Activated CD8-positive, alpha-beta memory T cell treated with anti-CD3 and anti-CD28 coated beads, Interleukin-2, amount 50 U/mL, for 4 hours (primary cell): Measurements from ENCODE around the gene PSEN1.
A peak's percentile ranks its signal among the peaks of the same experiment; 100 is the strongest.

Source experiments
- DNase-seq: peaks from one replicate; pipeline ENCODE4 v3.0.0-alpha.2; 2020

The PSEN1 gene

GRCh38 chr14:73241481-73242165 lies 105.3 kb downstream of the PSEN1 start:
- DNase-seq = no peak

DNA sequence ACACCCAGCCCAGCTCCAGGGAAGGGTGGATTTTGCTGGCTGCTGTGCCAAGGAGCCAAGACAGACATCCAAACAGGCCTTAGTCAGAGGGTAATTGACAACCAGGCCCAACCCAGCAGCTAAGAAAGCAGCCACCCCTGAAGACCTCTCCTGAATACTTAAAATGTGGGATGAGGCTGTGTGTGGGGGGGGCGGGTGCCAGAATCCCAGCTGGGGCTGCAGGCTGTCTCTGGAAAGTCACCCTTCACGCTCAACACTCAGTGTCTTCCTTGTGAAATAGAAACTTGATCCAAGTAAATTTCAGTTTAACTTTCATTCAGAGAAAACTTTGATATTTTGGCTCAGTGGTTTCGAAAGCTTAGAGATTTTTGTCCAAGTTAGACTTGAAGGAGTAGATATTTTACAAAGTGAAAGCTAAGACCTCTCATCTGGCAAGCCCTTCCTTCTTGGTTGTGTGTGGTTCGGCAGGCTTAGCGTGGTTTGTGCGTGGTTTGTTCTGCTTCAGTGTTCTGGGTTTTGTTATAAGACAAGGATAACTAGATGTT lies 106.1 kb downstream of the PSEN1 start:
- DNase-seq = no peak

GRCh38 chr14:73243341-73243740 lies 107.0 kb downstream of the PSEN1 start:
- no peak for DNase-seq

- DNase-seq = no peak
Observed at GRCh38 chr14:73243748-73244147, 107.4 kb downstream of the PSEN1 start.

DNA sequence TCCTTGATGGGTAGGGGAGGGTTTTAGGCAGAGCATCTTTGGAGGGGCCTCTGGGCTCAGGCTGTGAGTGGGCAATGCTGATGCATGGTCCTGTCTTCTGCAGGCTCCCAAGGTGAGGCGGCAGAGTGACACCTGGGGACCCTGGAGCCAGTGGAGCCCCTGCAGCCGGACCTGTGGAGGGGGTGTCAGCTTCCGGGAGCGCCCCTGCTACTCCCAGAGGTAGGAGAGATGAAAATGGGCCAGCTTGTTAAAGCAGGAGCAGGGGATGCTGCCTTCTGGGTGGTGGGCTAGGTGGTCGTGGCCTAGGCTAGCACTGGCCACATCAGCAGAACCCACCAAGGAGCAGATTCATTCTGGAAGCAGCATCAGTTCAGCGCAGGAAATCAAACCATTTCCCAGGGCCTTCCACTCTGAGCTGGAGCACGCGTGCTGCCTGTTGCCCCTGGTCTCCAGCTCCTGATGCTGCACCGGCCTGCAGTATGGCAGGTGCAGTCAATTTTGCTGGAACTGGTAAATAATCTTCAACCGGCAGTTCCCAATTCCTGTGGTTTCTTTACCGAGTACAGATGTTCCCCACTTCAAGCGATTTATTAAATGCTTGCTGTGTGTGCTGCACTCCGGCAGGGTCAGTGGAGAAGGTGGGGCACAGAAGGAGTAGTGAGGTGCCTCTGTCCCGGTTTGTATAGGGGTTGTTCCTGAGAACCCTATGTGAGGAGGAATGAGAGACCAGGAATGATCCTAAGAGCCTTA lies 108.4 kb downstream of the PSEN1 start:
- DNase-seq = no peak

- DNase-seq = peak; percentile 45
Observed at GRCh38 chr14:73245480-73246325, 109.4 kb downstream of the PSEN1 start.

GRCh38 chr14:73246387-73247150 lies 110.3 kb downstream of the PSEN1 start:
- no peak for DNase-seq

GRCh38 chr14:73248108-73248868 lies 112.0 kb downstream of the PSEN1 start:
- no peak for DNase-seq

- DNase-seq = no peak
Observed at GRCh38 chr14:73249108-73249507, 112.8 kb downstream of the PSEN1 start.

- no peak for DNase-seq
Observed at GRCh38 chr14:73249564-73250316, 113.4 kb downstream of the PSEN1 start.

- DNase-seq = no peak
Observed at GRCh38 chr14:73250317-73250713, 114.0 kb downstream of the PSEN1 start.

- DNase-seq = no peak
Observed at GRCh38 chr14:73250781-73251500, 114.6 kb downstream of the PSEN1 start.

DNA sequence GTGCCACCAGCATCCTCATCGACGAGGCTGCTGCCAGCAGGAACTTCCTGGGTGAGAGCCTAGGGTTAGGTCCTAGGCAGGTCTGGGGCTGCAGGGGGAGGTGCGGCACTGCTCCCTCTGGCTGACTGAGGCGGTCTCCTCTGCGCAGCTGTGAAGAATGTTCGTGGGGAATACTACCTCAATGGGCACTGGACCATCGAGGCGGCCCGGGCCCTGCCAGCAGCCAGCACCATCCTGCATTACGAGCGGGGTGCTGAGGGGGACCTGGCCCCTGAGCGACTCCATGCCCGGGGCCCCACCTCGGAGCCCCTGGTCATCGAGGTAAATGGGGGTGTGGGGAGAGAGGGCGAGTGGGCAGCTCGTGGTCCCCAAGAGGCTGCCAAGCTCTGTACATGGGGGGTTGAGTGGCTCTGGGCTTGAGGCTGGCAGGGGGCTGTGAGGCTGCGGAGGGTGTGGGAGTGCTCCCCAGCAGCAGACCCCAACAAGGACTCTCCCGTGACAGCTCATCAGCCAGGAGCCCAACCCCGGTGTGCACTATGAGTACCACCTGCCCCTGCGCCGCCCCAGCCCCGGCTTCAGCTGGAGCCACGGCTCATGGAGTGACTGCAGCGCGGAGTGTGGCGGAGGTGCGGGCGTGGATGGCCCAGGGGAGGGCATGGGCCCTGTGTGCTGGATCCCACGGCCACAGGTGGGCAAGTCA lies 115.4 kb downstream of the PSEN1 start:
- DNase-seq = no peak

- no peak for DNase-seq
Observed at GRCh38 chr14:73252491-73253322, 116.4 kb downstream of the PSEN1 start.

DNA sequence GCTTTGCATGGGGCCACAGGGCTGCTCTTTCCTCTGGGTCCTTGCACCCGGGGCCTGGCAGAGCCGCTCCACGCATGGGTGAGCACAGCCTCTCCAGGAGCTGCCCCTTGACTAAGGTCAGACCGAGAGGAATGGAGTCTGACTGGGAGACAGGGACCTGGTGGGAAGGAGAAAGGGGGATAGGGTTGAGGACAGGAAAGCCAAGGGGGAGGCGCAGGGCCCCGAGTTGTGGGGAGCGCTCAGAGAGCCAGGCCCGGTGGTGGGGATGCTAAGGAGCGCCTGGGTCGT lies 117.0 kb downstream of the PSEN1 start:
- no peak for DNase-seq

DNA sequence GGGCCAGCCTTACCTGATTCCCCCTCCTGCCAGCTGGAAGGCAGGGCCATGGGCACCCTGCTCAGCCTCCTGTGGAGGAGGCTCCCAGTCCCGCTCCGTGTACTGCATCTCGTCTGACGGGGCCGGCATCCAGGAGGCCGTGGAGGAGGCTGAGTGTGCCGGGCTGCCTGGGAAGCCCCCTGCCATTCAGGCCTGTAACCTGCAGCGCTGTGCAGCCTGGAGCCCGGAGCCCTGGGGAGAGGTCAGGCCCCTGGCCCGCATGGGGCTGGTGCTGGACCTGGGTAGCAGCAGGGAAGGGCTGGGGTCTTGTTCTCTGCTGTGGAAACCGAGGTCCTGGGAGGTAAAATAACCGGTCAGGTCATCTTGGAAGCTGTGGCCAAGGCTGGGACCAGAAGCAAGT lies 117.4 kb downstream of the PSEN1 start:
- DNase-seq = no peak

GRCh38 chr14:73254247-73255004 lies 118.1 kb downstream of the PSEN1 start:
- DNase-seq = no peak

DNA sequence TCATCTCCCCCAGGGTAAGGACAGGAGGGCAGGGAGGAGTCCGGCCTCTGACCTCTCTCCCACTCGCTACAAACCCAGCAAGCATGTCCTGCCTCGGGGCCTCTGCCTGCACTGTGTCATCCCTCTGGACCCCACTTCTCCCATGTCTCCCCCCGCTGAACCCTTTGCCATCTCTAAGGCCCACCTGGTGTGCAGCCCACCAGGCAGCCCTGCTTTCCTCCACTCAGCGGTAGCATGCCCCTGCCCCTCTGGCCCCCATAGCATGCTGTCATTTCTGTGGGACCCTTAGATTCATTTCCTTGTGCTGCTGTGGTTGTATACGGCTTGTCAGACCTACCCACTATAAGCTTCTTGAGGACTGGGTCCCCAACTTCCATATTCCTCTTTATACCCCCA lies 118.7 kb downstream of the PSEN1 start:
- no peak for DNase-seq
